SK-N-MC (cell line): ENCODE data around the gene TUBB4A.

ENCODE experiments used
- FOXP2 ChIP-seq: optimal IDR thresholded peaks from 2 replicates; pipeline ENCODE3; 2011; ENCODE audit warnings: mild to moderate bottlenecking, moderate library complexity; ENCODE audit not compliant: insufficient read depth; ENCODE audit errors: extremely low read length, control extremely low read depth
- POLR2AphosphoS5 ChIP-seq: IDR thresholded peaks from 2 replicates; pipeline ENCODE4 v1.6.1; 2012; ENCODE audit warnings: mild to moderate bottlenecking, low read depth, low read length, borderline replicate concordance

DNA sequence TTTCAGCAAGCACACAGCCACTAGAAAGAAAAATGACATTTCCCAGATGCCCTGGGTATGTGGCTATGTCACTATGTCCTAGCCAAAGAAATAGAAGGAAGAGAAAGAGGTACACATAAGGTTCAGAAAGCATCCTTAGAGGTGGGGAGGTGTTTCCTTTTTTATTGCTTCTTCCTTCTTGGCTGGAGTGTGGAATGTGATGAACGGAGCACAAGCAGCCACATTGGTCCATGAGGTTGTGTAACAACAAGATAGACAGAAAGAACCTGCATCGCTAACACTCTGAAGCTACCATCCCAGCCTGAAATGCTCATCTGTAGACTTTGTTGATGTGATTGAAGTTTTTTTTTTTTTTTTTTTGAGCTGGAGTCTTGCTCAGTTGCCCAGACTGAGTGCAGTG is 49.2 kb downstream of the TUBB4A start:
- TF ChIP-seq POLR2AphosphoS5, result no peak
- no peak for TF ChIP-seq FOXP2
